ENCODE data around the gene EDAR.

Gene EDAR

DNA sequence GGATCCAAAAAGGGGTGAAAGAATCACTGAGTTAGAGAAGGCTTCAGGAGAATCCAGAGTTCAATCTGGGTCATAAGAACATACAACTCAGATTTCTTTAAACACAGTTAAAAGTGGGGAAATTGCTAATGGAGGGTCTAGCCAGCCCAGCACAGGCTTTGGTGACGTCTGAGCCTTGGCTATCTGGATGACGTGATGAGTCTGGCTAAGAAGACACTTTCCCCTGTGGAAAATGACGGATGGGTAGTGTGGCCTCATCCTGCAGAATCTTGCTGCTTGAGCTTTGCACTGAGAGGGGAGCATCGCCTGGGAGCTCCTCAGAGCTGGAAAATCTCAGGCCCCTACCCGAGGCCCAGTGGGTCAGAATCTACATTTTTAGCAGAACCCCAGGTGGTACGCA, 19.2 kb downstream of the EDAR start:
- DNase-seq (ENCODE audit: low read depth in 2 of 3, low spot score in 2 of 3) = no peak

DNA sequence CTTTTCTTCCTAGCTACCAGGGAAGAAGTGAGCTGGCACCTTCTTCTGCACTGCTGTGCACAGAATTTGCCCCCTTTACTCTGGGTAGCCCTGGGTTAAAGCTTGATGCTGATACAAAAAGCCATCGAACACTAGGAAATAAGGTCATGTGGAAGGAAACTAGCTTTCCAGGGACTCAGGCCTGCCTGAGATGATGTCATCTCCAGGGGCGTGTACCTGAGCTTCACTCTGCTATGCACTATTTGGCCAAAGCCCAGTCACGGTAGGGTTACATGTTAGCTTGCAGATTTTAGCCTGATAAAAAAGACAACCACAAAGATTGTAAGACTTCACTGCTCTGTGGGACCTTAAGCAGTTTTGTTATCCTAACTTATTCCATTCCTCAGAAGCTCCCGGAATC, 20.4 kb downstream of the EDAR start:
- no peak for DNase-seq (ENCODE audit: low read depth in 2 of 3, low spot score in 2 of 3)

DNA sequence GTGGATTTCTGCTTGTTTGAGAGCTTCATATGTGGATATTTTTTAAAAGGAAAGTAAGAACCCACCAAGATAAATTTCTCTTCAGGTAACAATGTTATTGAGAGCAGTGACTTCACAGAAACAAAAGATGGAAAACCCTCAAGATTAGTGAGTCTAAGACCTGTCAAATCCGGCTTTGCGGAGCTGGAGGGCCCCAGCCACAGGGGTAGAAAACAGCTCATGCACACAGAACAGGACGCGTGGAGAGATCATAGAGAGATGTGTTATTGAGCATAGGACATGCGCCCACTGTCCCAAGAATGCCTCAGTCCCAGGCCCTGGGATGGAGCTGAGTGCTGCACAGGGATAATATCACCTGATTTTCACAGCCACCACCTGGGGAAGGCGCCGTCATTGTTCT, 21.3 kb downstream of the EDAR start:
- DNase-seq (ENCODE audit: low read depth in 2 of 3, low spot score in 2 of 3) = no peak

DNA sequence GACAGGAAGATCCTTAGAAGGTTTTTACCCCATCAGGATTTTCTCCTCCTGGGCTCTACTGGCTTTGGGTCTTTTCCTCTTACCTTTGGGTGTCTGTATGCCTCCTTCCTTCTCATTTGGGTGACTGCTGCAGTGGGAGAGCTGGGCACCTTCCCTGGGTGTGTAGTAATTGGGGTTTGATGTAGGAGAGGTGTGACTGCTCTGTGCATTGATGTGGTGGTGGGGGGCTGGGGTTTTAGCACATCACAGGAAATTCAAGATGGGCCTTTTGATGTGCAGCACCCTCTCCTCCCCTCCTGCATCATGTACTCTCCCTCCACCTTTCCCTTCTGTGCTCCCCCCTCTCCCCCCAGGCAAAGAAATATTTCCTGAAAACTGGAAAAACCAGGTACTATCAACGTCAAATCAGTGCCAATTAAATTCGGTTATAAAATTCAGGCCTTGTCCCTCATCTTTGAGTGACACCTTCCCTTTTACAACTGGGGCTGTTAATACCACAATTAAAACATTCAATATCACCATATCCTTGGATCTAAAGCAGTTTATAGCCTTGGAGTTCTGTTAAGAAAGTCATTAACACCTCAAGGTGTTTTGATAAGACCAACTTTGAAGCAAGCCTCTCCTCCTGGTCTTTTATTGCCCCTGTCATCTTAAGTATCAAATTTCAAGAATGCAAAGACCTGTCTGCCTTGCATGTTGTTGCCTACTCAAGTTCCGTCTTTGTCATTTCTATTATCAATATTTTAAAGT, 23.3 kb downstream of the EDAR start:
- no peak for DNase-seq (ENCODE audit: low read depth in 2 of 3, low spot score in 2 of 3)

DNA sequence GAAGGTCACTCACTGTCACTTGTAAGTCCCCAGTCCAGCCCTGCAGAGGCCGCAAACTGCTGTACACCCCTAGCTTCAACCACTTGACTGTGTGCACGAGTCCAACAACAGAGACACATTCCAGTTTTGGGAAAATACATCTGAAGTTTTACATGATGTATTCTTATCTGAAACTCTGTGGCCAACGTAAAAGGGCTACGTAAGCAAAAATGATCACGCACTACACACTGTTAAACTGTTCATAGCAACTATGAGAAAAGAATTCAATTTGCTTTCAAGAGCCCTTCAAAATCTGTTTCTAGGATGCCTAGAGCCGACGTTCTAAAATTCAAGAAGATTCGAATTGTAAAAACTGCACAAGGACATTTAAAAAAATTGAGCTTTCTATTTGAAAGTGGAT, 26.0 kb downstream of the EDAR start:
- no peak for DNase-seq (ENCODE audit: low read depth in 2 of 3, low spot score in 2 of 3)

DNA sequence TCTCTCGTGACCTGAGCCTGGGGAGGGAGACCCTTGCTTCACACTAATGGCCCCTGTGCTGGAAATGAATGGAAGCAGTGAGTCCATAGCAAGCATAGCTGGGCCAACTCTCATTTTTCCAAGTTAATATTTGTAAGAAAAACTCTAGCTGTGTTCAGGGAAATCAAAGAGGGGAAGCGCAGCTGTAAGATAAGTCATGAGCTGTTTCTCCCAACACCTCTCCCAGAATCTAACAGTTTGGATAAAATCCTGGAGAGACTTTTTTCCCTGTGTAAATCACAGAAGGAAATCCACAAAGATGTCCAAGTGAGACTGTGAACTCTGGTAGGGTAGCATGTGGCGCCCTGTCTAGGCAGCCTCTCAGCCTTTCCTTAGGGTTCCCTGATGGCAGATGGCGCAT, 27.2 kb downstream of the EDAR start:
- DNase-seq (ENCODE audit: low read depth in 2 of 3, low spot score in 2 of 3) = no peak

DNA sequence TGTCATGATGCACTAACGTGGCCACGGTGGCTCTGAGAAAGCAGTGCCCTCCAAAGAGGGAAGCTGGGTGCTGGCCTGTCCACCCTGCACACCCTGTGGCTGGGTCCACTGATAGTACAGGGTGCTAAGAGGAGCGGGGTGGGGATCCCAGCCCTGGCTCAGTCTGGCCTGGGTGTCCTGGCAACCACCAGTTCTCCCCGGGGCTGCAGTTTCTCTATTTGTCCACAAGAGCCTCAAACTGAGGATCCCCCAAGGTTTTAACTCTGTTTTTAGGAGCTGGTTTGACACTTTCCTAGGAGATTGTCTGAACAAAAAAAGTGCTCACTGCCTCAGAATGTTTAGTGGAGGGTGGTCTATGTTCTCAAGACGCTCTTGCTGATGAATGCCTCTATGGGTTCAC, 29.0 kb downstream of the EDAR start:
- DNase-seq (ENCODE audit: low read depth in 2 of 3, low spot score in 2 of 3) = no peak

DNA sequence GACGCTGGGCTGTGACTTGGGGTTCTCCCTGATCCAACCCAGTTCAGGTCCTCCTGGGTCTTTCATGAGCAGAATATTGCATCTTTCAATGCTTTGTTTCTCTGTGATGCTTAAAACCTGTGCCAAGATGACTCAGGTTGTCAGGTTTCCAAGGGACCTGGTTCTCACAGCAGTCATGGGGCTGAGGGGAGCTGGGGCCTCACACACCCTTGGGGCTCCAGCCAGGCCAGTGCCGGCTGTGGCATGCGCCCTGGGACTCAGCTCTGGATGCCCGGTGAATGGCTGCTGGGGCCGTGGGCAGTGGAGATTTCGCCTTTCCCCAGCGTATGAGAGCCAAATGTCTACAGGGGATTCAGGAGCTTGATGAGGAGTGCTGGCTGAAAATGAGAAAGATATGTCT, 29.6 kb downstream of the EDAR start:
- DNase-seq (ENCODE audit: low read depth in 2 of 3, low spot score in 2 of 3) = no peak

DNA sequence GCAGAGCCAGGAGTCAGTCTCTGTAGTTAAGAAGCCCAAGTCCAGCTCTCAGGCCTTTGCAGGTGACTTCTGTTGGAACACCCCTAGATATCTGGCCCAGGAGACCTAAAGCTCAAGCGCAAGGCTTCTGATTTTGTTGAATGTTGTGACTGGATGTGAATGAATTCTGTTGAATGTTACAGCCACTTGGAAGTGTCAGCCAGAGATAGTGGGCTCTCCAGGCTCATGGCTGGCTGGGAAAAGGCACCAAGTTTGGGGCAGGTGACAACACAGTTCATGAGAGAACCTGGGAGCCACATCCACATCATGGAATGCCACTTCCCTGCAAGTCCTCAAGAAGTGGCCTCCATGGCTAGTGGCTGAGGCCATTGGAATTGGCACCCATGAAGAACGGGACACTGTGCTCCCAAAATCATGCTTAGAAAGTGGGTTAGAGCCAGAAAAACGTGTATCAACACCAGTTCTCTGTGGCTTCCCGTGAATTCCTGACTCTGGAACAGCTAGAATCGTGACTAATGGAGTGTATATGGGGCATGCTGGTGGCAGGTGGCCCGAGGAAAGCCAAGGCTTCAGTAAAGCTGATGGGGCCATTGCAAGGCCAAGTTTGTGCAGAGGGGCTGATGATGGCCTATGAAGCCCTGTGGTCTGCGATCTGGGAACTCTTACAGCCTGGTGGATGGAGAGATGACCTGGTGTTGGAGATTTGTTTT, 30.2 kb downstream of the EDAR start:
- DNase-seq (ENCODE audit: low read depth in 2 of 3, low spot score in 2 of 3) = no peak

DNA sequence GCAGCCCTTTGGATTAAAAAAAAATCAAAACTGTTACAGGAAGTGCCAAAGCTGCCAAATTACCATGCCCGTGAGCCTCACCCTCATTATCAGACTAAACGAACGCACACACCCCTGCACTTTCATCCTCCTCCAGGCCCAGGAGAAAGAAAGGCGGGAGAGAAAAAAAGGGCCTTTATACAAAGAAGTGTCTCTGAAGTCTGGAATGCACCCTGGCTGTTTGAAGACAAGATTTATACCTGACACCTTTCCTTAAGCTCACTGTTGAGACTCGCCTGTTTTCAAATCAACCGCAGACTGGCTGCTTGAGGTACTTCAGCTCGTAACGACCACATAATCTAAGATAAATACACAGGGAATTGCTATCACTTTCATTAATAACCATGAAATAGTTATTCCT, 31.0 kb downstream of the EDAR start:
- no peak for DNase-seq (ENCODE audit: low read depth in 2 of 3, low spot score in 2 of 3)

DNA sequence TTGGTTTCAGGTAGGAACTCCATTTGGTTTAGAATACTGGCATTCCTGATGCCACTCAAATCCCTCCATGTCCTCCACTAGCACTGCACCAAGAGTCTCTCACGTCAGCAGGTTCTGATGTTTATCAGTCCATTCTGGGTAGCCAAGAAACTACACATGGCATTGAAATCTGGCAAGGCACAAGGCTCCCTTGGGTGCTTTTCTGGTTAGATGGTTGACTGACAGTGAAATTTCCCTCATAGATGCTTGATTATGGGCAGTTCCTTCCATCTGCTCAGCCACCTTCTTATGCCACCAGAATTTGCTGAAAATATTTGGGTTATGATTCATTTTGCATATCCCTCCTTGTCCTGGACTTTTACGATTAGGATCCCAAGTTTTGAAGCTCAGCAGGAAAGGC, 32.6 kb downstream of the EDAR start:
- DNase-seq (ENCODE audit: low read depth in 2 of 3, low spot score in 2 of 3) = no peak

DNA sequence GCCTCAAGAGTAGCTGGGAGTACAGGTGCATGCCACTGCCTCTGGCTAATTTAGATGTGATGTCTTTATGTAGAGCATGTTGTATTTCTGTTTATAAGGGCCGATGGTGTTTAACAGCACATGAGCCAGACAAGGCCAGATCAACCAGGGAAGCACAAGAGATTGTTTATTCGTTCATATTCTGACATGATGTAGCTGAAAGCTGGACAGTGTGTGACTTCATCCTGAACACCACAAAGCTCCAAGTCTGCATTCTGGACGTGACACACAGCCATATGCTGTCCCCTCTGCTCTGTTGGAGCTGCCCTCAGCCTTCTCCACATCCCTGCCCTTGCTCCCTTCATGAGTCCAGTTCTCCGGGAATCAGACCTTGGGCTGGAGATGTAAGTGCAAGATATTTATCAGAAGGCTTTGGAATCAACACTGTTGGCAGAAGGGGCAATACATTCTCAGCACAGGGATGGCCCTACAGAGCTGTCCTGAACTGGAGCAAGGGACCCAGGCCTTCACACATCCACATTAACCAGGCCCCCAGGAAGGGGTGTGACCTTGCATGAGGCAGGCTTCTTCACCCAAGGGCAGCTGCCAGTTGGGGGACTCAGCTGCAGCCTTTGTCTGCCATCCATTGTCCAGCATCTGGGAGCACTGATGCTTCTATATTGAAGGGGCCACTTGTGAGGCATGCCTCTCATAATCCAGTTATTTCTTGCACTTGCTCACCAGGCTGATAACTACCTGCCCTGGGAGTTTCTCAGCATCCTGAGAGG, 38.5 kb downstream of the EDAR start:
- no peak for DNase-seq (ENCODE audit: low read depth in 2 of 3, low spot score in 2 of 3)

DNA sequence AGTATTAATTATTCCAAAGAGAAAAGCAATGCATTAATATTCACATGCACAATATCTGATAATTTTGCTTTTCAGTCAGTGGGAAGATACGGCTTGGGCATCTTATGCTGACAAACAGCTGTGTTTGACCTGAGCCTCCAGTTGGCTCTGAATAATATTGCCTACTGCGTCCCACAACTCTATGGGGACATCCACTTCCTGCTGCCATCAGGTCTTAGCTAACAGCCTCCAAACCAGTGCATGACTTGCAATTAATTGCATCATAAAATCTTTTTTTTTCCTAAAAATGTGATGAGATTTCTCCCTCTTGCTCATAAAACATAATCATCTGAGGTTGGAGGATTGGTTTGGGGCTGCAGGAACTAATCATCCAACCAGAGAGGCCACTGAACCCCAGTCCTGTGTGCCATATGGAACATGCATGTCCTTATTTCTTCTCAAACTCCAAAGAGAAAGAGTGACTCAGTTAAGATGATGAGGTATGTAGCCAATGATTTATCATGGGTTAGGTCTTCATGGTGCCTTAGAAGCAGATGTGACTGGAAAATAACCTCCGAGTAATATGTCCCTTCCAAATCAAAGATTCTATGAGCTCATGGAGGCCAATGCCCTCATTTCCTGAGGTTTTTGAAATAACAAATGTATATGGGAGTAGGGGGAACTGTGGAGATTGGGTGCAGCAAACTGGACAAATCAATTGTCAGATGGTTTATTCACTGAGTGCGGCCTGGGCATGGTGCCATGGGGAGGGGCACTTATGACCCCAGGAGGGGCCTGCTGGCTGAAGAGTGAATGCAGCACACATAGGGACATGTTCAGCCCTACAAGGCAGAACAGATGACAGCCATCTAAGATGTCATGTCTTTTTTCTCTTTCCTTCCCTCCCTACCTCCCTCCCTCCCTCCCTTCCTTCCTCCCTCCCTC, 39.4 kb downstream of the EDAR start:
- DNase-seq (ENCODE audit: low read depth in 2 of 3, low spot score in 2 of 3) = no peak

DNA sequence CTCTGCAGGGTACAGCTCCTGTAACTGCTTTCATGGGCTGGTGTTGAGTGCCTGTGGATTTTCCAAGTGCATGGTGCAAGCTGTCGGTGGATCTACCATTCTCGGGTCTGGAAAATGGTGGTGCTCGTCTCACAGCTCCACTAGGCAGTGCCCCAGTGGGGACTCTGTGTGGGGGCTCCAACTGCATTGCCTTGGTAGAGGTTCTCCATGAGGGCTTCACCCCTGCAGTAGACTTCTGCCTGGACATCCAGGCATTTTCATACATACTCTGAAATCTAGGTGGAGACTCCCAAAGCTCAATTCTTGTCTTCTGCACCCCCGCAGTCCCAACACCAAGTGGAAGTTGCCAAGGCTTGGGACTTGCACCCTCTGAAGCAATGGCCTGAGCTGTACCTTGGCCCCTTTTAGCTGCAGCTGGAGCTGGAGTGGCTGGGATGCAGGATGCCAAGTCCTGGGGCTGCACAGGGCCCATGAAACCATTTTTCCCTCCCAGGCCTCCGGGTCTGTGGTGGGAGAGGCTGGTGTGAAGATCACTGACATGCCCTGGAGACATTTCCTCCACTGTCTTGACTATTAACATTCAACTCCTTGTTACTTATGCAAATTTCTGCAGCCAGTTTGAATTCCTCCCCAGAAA, 41.6 kb downstream of the EDAR start:
- no peak for DNase-seq (ENCODE audit: low read depth in 2 of 3, low spot score in 2 of 3)

DNA sequence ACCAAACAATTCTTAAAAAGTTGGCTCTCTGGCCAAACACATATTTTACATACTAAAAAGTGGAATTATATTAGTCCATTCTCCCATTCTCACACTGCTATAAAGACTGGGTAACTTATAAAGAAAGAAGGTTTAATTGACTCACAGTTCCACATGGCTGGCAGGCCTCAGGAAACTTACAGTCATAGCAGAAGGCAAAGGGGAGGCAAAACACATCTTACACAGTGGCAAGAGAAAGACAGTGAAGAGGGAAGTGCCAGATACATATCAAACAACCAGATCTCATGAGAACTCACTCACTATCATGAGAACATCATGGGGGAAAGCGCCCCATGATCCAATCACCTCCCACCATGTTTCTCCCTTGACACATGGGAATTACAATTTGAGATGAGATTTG, 42.6 kb downstream of the EDAR start:
- no peak for DNase-seq (ENCODE audit: low read depth in 2 of 3, low spot score in 2 of 3)

DNA sequence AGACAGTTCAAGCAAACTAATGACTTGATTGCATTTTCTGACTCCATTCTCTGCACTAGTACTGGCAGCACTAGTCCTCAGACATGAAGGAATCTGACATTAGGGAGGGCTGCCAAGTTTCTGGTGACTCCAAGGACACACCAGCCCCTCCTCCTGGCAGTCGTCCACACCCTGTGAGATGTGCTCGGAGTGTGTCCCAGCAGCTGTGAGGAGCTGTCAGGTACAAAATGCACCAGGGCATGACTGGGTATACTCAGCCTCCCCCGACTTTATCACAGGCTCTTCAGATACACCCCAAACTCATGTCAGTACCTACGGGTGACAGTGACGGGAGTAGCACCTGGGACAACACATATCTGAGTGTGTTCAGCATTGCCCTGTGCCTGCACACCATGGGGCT, 43.1 kb downstream of the EDAR start:
- no peak for DNase-seq (ENCODE audit: low read depth in 2 of 3, low spot score in 2 of 3)

DNA sequence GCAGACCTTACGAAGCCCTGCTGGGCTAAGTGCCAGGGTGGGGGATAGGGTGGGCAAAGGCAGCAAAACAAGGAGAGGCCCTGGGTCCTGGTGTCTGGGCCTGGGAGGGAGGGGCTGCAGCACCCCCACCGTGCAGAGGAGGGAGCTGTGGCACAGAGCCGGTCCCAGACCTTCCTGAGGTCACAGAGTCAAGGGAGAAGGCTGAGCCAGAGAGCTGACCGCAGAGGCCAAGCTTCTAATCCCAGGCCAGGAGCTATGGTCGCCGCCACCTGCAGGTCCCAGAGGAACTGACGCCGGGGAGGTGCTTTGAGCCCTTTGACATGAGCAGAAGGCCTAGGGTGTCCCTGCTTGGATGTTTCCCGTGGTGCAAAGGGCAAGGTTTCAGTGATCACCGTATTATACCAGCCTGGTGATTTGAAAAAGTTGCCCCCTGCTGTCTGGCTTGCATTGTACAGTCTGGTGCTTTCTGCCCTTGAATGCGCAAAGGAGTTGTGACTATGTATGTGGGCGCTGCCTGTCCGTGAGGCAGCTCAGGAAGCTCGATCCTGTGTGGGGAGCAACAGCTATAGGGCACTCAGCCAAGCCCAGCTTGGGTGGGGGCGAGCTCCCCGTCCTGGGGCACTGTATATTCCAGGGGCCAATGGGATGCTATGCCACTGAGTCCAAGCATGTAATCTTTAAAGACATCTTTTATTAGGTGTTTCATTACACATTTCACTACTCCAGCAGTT, 44.3 kb downstream of the EDAR start:
- DNase-seq (ENCODE audit: low read depth in 2 of 3, low spot score in 2 of 3) = no peak

DNA sequence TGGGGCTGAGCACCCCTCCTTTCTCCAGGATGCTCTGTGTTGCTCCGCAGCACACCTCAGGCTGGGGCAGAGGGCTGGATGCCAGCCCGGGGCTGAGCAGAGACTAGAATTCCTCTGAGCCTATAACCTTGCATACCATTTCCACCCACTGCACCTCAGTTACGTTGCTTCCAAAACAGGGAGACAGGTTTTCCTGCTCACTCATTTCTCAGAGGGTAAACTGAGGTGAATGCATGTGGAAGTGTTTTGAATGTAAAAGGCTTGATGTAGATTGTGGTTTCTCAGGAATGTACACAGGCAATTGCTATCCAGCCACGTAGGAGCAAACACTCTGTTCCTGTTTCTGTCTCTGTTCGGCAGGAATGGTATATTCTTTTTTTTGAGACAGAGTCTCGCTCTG, 45.3 kb downstream of the EDAR start:
- DNase-seq (ENCODE audit: low read depth in 2 of 3, low spot score in 2 of 3) = no peak

DNA sequence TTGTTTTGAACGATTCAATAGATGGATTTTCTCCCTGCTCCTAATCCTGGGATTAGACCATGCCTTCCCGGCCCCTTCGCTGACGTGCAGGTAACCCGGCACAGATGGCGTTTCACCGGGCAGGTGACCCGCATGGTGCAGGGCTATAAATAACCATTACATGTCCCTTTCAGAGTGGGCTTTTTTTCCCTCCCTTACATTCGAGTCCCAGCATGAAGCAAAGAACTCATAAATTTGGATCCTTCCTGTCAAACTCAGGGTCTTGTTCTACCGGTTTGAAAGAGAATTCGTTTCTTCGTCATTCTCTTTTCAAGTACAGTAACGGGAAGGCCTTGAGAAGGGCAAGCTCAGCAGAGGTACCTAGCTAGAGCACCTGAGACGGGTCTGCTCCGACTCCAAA, 46.1 kb downstream of the EDAR start:
- DNase-seq (ENCODE audit: low read depth in 2 of 3, low spot score in 2 of 3) = no peak

DNA sequence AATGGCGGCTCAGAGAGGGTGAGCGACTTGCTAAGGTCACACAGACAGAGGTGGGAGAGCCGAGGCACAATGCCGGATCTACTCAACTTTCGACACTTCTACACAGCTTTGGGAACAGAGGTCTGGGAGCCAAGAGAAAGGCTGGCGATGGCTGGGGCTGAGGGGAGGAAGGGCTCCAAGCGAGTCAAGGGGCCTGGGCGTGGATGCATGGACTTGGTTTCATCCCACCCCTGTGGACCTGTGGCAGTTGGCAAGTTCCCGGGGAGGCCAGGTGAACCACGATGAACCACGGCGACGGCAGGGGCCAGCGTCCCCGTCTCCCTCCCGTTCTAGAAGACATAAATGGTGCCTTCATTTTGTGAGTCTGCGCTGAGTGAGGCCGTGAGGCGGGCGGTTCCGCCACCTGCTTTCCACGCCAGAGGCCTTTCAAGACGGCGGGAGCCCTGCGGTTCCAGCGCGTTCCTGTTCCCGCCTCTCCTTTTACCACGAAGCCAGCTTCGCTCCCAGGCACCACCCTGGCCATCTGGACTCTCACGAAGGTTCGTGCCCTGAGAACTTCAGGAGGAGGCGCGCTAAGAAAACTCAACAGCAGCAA, 46.7 kb downstream of the EDAR start:
- no peak for DNase-seq (ENCODE audit: low read depth in 2 of 3, low spot score in 2 of 3)
